GM21447 (cell line): Measurements from ENCODE around the gene TRMT44.

ENCODE experiments used
- ATAC-seq: cut with Tn5 transposase; IDR thresholded peaks from one replicate; pipeline ENCODE4 v1.9.1; 2021; ENCODE audit not compliant: unreplicated experiment

Gene TRMT44, protein sequence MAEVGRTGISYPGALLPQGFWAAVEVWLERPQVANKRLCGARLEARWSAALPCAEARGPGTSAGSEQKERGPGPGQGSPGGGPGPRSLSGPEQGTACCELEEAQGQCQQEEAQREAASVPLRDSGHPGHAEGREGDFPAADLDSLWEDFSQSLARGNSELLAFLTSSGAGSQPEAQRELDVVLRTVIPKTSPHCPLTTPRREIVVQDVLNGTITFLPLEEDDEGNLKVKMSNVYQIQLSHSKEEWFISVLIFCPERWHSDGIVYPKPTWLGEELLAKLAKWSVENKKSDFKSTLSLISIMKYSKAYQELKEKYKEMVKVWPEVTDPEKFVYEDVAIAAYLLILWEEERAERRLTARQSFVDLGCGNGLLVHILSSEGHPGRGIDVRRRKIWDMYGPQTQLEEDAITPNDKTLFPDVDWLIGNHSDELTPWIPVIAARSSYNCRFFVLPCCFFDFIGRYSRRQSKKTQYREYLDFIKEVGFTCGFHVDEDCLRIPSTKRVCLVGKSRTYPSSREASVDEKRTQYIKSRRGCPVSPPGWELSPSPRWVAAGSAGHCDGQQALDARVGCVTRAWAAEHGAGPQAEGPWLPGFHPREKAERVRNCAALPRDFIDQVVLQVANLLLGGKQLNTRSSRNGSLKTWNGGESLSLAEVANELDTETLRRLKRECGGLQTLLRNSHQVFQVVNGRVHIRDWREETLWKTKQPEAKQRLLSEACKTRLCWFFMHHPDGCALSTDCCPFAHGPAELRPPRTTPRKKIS

DNA sequence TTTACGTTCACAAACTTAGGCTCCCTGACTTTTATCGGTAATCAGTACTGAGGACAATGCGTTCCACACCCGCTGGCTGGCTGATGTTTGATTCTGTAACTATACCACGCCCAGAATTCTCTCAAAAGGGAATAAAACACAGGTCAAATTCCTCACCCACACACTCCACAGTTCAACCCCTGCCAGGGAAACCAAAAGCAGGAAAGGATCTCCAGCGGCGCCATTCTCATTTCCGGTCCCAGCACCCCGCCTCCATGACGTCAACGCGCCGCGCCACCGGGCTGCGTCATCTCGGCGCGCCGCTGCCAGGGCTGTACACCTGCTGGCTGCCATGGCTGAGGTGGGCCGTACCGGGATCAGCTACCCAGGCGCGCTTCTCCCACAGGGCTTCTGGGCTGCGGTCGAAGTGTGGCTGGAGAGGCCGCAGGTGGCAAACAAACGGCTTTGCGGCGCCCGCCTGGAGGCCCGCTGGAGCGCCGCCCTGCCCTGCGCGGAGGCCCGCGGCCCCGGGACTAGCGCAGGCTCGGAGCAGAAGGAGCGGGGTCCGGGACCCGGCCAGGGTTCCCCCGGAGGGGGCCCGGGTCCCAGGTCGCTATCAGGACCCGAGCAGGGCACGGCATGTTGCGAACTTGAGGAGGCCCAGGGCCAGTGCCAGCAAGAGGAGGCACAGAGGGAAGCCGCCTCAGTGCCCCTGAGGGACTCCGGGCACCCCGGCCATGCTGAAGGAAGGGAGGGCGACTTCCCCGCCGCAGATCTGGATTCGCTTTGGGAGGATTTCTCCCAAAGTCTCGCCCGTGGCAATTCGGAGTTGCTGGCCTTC lies at the start of gene TRMT44, which contains the start of gene ACOX3:
Gene TRMT44 (plus strand): TSS at position 286 of the 820 bp plus-strand sequence. CDS start 46 bp downstream, at position 332.
Gene ACOX3 (minus strand): TSS at position 232 of the 820 bp plus-strand sequence. CDS start 24,202 bp downstream, outside the sequence.
- peak; percentile 69 for ATAC-seq

DNA sequence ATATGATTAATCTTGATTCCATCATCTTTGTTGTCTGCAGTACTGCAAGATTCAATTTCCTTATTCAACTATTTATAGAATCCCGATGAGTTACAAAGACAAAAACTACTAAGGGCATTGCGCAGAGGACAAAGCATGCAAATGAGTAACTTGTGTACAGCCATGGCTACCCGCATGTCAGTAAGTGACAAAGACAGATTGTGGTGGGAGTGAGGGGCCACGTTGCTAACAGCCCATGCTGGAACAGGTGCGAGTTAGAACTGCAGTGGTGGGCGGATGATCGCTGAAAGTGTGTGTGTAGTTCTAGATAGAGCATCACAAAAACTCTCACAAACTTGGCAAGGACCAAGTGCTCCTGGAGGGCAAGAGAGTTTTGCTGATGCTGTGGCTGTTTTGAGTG lies 49.5 kb upstream of the TRMT44 start:
- ATAC-seq = no peak

GRCh38 chr4:8391972-8392371 lies 48.6 kb upstream of the TRMT44 start:
- ATAC-seq = peak; percentile 92

DNA sequence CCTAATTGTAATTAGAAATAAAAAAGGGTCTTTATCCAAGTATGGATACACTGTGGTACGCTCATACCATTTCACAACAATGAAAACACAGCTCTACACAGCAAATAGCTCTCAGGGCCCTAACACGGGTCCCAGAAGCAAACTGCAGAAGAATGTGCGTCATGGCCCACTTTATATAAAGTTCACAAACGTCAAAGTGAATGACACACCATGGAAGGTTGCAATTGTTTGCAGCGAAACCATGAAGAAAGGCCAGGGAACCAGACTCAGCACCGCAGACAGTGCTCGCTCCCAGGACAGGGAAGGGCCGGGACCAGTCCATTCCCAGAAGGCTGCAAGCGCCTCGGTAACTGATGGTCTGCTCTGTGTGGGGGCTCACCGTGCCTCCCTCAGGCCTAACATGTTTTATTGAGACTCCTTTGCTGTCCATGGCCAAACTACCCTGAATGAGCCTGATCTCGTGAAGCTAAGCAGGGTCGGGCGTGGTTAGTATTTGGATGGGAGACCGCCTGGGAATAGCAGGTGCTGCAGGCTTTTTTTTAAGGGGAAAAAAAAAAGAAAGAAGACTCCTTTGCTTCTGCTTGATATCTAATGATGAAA lies 47.9 kb upstream of the TRMT44 start:
- ATAC-seq = no peak

GRCh38 chr4:8393593-8394038 lies 47.0 kb upstream of the TRMT44 start:
- no peak for ATAC-seq

DNA sequence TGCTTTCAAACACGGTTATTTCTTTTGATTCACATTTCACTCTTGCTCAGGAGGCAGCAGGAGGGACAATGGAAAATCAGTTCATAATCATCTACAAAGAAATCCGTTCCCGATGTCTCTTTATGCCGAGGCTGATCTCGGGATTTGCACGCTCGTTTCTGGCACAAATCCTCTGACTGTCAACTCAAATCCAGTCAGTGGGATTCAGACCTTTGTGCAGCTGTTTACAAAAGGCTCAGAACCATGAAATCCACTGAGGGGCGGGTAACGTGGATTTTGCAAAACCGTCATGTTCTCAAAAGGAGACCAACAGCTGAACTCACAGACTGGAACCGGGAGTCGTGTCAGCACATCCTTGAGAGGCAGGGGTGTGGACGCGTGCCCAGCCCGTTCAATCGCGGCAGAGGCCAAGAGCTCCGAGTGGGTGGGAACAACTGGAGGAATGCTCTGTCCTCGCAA lies 46.5 kb upstream of the TRMT44 start:
- ATAC-seq = no peak

DNA sequence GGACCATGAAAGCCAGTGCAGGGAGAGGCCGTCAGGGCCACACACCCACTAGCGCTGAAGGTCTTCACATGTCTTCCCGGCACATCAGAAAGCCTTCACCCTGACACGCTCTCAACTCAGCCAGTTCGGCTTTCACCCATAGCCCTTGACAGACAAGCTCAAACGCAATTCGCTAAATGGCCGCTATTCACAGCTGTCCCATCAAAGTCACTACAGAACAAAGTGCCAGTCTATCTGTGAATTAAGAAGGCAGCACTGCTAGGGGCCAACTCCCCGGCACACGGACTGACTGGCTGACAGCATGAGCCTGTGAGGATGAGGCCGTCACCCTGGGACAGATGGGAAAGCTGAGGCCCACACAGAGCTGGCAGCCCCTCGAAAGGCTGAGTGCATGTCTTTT lies 45.8 kb upstream of the TRMT44 start:
- no peak for ATAC-seq

GRCh38 chr4:8395504-8396296 lies 44.9 kb upstream of the TRMT44 start:
- no peak for ATAC-seq

- no peak for ATAC-seq
Observed at GRCh38 chr4:8396762-8397406, 43.7 kb upstream of the TRMT44 start.

GRCh38 chr4:8398347-8398746 lies 42.2 kb upstream of the TRMT44 start:
- no peak for ATAC-seq

- ATAC-seq = no peak
Observed at GRCh38 chr4:8399298-8399697, 41.3 kb upstream of the TRMT44 start.

GRCh38 chr4:8400632-8401325 lies 39.8 kb upstream of the TRMT44 start:
- ATAC-seq = no peak

DNA sequence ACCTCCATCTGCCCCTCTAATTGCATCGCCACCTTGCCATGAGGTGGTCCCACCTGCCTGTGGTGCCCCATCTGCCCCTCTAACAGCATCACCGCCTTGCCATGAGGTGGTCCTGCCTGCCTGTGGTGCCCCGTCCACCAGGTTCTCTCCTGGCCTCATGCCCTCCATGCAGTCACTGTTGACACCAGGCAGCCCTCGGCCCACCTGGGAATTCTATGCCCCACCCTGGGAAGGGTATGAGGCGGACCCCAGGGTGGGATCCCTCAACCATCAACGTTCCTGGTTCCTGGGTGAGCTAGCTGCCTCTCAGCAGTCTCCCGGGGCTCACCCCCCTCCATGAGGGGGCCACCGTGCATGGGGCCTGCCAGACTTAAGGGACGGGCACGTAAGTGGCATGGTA lies 38.9 kb upstream of the TRMT44 start:
- no peak for ATAC-seq

- no peak for ATAC-seq
Observed at GRCh38 chr4:8402181-8402597, 38.4 kb upstream of the TRMT44 start.

GRCh38 chr4:8402640-8403039 lies 37.9 kb upstream of the TRMT44 start:
- no peak for ATAC-seq

GRCh38 chr4:8403173-8403753 lies 37.3 kb upstream of the TRMT44 start:
- no peak for ATAC-seq

- no peak for ATAC-seq
Observed at GRCh38 chr4:8403976-8404375, 36.6 kb upstream of the TRMT44 start.

DNA sequence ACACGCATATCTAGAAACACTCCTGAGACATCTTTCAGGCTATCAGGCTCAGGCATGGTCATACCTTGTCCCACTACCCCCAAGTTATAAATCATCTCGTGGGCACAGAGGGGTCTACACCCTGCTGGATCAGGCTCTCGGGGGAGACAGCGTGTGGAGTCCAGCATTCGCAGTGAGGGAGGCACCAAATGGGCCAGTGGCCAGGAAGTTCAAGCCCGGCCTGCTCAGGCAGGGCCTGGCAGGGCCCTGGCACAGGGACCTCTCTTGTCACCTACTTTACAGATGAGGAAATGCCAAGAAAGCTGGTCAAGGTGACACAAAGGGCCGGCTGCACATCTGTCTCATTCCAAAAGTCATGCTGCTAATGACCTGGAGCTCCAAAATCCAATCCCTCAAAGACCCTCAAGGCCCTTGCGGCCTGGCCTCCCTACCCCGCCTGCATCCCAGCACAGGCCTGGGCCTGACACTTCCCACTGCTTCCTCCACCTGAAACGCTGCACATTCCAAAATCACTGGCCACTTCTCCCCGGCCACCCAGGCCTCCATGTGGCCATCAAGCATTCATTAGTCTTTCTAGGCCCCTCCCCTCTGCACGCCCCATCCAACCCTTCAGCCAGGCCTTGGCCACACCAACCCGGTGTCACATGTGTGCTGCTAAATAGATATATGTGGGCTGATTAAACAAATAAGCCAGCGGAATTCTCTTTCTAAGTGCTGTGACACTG lies 35.6 kb upstream of the TRMT44 start:
- ATAC-seq = no peak
